ENCODE measurements around the gene C4BPA. TPM values are rescaled to one million over a fixed set of nuclear protein-coding genes. Genes with fewer than 3 reads are reported as not detected.

The C4BPA gene
- total RNA-seq, 2 donors from 2014 or later, result 8.9 to 23.1 TPM

- Histone ChIP-seq H3K27me3 (no peaks in the 10 kb centered on the region), H3K4me3 (no peak overlapping the region), H3K36me3 (replicated peaks in 1 of 2; ENCODE audit: insufficient read depth in 1 of 2, low read depth in 2 of 2) (no peaks in the 10 kb centered on the region), H3K27ac (peak overlapping the region; percentile 41 to 71 (median 64)), H3K4me1 (peaks cover 34% of the 10 kb centered on the region), H3K9me3 (no peaks in the 10 kb centered on the region)
- TF ChIP-seq POLR2A (IDR thresholded peaks at IDR 0.05), result no peak
- no peak for TF ChIP-seq CTCF (IDR thresholded peaks at IDR 0.05)
- DNase-seq (no peak), ATAC-seq (no peak)
- intact Hi-C loops (cut with DNase I), result no loop called here
- WGBS, 2 donors, result 94 to 96% methylated on average over 17 of the region's 17 CpGs
Observed at GRCh38 chr1:207089627-207090355, 14.2 kb upstream of the C4BPA start.

- whole genome bisulfite sequencing, 2 donors, result 73 to 78% methylated on average over 4 of the region's 4 CpGs
- Histone ChIP-seq H3K27ac (no peak overlapping the region), H3K27me3 (no peaks in the 10 kb centered on the region), H3K36me3 (replicated peaks in 1 of 2; ENCODE audit: insufficient read depth in 1 of 2, low read depth in 2 of 2) (no peaks in the 10 kb centered on the region), H3K9me3 (no peaks in the 10 kb centered on the region), H3K4me3 (no peak overlapping the region), H3K4me1 (peaks cover 29% of the 10 kb centered on the region)
- TF ChIP-seq CTCF (IDR thresholded peaks at IDR 0.05), result no peak
- TF ChIP-seq POLR2A (IDR thresholded peaks at IDR 0.05), result no peak
- DNase-seq (no peak), ATAC-seq (no peak)
- intact Hi-C loops (cut with DNase I), result no loop called here
Observed at GRCh38 chr1:207091200-207091908, 12.7 kb upstream of the C4BPA start.

GRCh38 chr1:207093944-207094343 is 10.1 kb upstream of the C4BPA start:
- no peaks in the 10 kb centered on the region for H3K27me3 ChIP-seq
- H3K4me1 ChIP-seq, result peaks cover 15% of the 10 kb centered on the region
- no peaks in the 10 kb centered on the region for H3K9me3 ChIP-seq
- no peaks in the 10 kb centered on the region for H3K36me3 ChIP-seq (replicated peaks in 1 of 2; ENCODE audit: insufficient read depth in 1 of 2, low read depth in 2 of 2)
- DNase-seq, result no peak
- no peak overlapping the region for H3K4me3 ChIP-seq
- no peak for ATAC-seq
- 53 to 57% methylated on average over 2 of the region's 2 CpGs for WGBS, 2 donors
- H3K27ac ChIP-seq, result no peak overlapping the region
- intact Hi-C loops (cut with DNase I), result no loop called here
- TF ChIP-seq CTCF (IDR thresholded peaks at IDR 0.05) (no peak), POLR2A (IDR thresholded peaks at IDR 0.05) (no peak)

- TF ChIP-seq POLR2A (IDR thresholded peaks at IDR 0.05) (no peak), CTCF (IDR thresholded peaks at IDR 0.05) (no peak)
- intact Hi-C loops (cut with DNase I), result no loop called here
- H3K27ac ChIP-seq, result no peak overlapping the region
- no peaks in the 10 kb centered on the region for H3K4me1 ChIP-seq
- H3K36me3 ChIP-seq (replicated peaks in 1 of 2; ENCODE audit: insufficient read depth in 1 of 2, low read depth in 2 of 2), result no peaks in the 10 kb centered on the region
- H3K9me3 ChIP-seq, result no peaks in the 10 kb centered on the region
- no peak overlapping the region for H3K4me3 ChIP-seq
- ATAC-seq (no peak), DNase-seq (no peak)
- 85 to 95% methylated on average over 3 of the region's 3 CpGs for WGBS, 2 donors
- no peaks in the 10 kb centered on the region for H3K27me3 ChIP-seq
Observed at GRCh38 chr1:207097871-207098324, 6.1 kb upstream of the C4BPA start.
